Spleen (tissue), 11 donors: ENCODE data around the gene STEAP3. TPM values are rescaled to one million over a fixed set of nuclear protein-coding genes. Genes with fewer than 3 reads are reported as not detected.

Experiments used
- DNase-seq: peaks from one replicate; pipeline ENCODE4 v3.0.0-alpha.2; 2020
- H3K27ac ChIP-seq, 8 donors: fragments of 200-600 bp; sonication (generic) in 7 of 8; 1 replicate in 4 of 8; 2 replicates in 4 of 8; pipeline versions ENCODE4 v1.5.0 to v1.8.0; 2016 to 2021; ENCODE audit warnings: inconsistent platforms in 4 of 8, mild to moderate bottlenecking in 4 of 8, moderate library complexity in 1 of 8
- H3K27me3 ChIP-seq, 7 donors: fragments of 200-600 bp; sonication (generic) in 6 of 7; replicated peaks in 1 of 7; 1 replicate in 4 of 7; 2 replicates in 3 of 7; pipeline versions ENCODE4 v1.5.0 to v1.8.0; 2016 to 2021; ENCODE audit warnings: inconsistent platforms in 3 of 7, mild to moderate bottlenecking in 1 of 7
- H3K36me3 ChIP-seq, 6 donors: fragments of 200-600 bp; sonication (generic) in 5 of 6; 1 replicate in 4 of 6; 2 replicates in 2 of 6; pipeline versions ENCODE4 v1.5.0 to v1.8.0; 2016 to 2021; ENCODE audit warnings: inconsistent platforms in 2 of 6
- H3K4me1 ChIP-seq, 6 donors: fragments of 200-600 bp; sonication (generic) in 5 of 6; 1 replicate in 3 of 6; 2 replicates in 3 of 6; pipeline versions ENCODE4 v1.5.0 to v1.8.0; 2016 to 2021; ENCODE audit warnings: inconsistent platforms in 3 of 6
- H3K4me3 ChIP-seq, 8 donors: fragments of 200-600 bp; sonication (generic) in 7 of 8; 1 replicate in 4 of 8; 2 replicates in 4 of 8; pipeline versions ENCODE4 v1.5.0 to v1.8.0; 2016 to 2021; ENCODE audit warnings: inconsistent platforms in 4 of 8, mild to moderate bottlenecking in 4 of 8, moderate library complexity in 2 of 8
- H3K9me3 ChIP-seq, 8 donors: fragments of 200-600 bp; sonication (generic) in 7 of 8; 1 replicate in 4 of 8; 2 replicates in 4 of 8; pipeline versions ENCODE4 v1.5.0 to v1.8.0; 2016 to 2021; ENCODE audit warnings: inconsistent platforms in 4 of 8
- POLR2A ChIP-seq, 3 donors: fragments of 450-650 bp; IDR thresholded peaks; one replicate each; pipeline ENCODE4 v1.5.1; 2017; ENCODE audit warnings: antibody characterized with exemption in 3 of 3, mild to moderate bottlenecking in 1 of 3
- POLR2AphosphoS5 ChIP-seq, 3 donors: sonication (generic); formaldehyde crosslinking; IDR thresholded peaks; one replicate each; pipeline ENCODE4 v1.5.1; 2017; ENCODE audit warnings: antibody characterized with exemption in 3 of 3
- WGBS, 5 donors: extraction: QIAGEN DNeasy Blood & Tissue Kit in 3 of 5; methylation state at CpG; one replicate each; pipeline versions ENCODE4 v1.1.5 to v1.1.7; 2013 to 2018; 5-methylcytosine and 5-hydroxymethylcytosine counted together
- intact Hi-C: fragments of 100-400 bp; cut with DNase I; formaldehyde crosslinking; loops from one replicate; pipeline ENCODE4 v1.15.0; 2023; ENCODE audit warnings: low total_unique reads
- polyA plus RNA-seq, 3 donors: library from polyadenylated mRNA; stranded (reverse); fragments of 200-250 nt; gene quantifications; one replicate each; pipeline ENCODE4 v1.2.1, GENCODE V29; 2013
- total RNA-seq, 7 donors: library from RNA; depleted of rRNA in 3 of 7; stranded (reverse); fragments of >200 nt in 3 of 7; fragmentation: NEBNext Ultra II Directional in 4 of 7; extraction: Animal tissue kit (Norgen Biotek cat#: 25700) in 4 of 7; gene quantifications; one replicate each; pipeline versions ENCODE4 v1.1.0 to v1.2.1, GENCODE V29; 2016 to 2021
- TF ChIP-seq, protein P1 (sequence below), 11 experiments: fragments of 200-600 bp in 7 of 11; fragments of 450-650 bp in 4 of 11; sonication (generic) in 4 of 11; IDR thresholded peaks in 8 of 11; conservative IDR thresholded peaks in 3 of 11; 1 replicate in 7 of 11; 2 replicates in 4 of 11; pipeline versions ENCODE4 v1.4.0 to v1.8.0; 2016 to 2021; ENCODE audit warnings: antibody characterized with exemption in 11 of 11, inconsistent platforms in 4 of 11, mild to moderate bottlenecking in 1 of 11
- donor health status: healthy with polysubstance abuse.
- donor health status: DM: no; HTN: no; CAD: no; lungs with moderate emphysema.
- donor health status: DM: no; HTN: no; CAD: no.
- donor health status: Bipolar disorder and iron deficiency.
- donor health status: healthy.
- donor health status: DM: no; HTN: no; CAD: no.
- donor health status: DM: yes; HTN: yes; CAD: no.

The STEAP3 gene
- total and polyA plus RNA-seq, 10 donors = 0.26 to 3.6 (median 1.5) TPM

- H3K9me3 ChIP-seq = no peaks in the 10 kb centered on the region
- TF ChIP-seq POLR2AphosphoS5 (IDR thresholded peaks at IDR 0.05) (no peak), POLR2A (IDR thresholded peaks at IDR 0.05) (no peak)
- TF ChIP-seq, protein P1, sequence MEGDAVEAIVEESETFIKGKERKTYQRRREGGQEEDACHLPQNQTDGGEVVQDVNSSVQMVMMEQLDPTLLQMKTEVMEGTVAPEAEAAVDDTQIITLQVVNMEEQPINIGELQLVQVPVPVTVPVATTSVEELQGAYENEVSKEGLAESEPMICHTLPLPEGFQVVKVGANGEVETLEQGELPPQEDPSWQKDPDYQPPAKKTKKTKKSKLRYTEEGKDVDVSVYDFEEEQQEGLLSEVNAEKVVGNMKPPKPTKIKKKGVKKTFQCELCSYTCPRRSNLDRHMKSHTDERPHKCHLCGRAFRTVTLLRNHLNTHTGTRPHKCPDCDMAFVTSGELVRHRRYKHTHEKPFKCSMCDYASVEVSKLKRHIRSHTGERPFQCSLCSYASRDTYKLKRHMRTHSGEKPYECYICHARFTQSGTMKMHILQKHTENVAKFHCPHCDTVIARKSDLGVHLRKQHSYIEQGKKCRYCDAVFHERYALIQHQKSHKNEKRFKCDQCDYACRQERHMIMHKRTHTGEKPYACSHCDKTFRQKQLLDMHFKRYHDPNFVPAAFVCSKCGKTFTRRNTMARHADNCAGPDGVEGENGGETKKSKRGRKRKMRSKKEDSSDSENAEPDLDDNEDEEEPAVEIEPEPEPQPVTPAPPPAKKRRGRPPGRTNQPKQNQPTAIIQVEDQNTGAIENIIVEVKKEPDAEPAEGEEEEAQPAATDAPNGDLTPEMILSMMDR (IDR thresholded peaks at IDR 0.05 in 8 of 11, conservative IDR thresholded peaks at IDR 0.05 in 3 of 11) = no peak
- intact Hi-C loops = no loop called here
- DNase-seq = no peak
- H3K36me3 ChIP-seq = no peaks in the 10 kb centered on the region
- H3K27me3 ChIP-seq = no peaks in the 10 kb centered on the region
- WGBS, 5 donors = 73 to 94% (median 86%) methylated on average over 7 of the region's 7 CpGs
- H3K4me1 ChIP-seq = peaks cover 0 to 7% (median 0%) of the 10 kb centered on the region in 6 donors
- no peak overlapping the region for H3K4me3 ChIP-seq
- no peak overlapping the region for H3K27ac ChIP-seq
Observed at GRCh38 chr2:119179991-119180390, 43.6 kb upstream of the STEAP3 start.

GRCh38 chr2:119180892-119181291 lies 42.7 kb upstream of the STEAP3 start:
- TF ChIP-seq POLR2AphosphoS5 (IDR thresholded peaks at IDR 0.05) = peak in 1 of 3 donors; percentile 36
- TF ChIP-seq POLR2A (IDR thresholded peaks at IDR 0.05) = no peak
- 65 to 88% (median 68%) methylated on average over 5 of the region's 5 CpGs for WGBS, 5 donors
- intact Hi-C loops = no loop called here

DNA sequence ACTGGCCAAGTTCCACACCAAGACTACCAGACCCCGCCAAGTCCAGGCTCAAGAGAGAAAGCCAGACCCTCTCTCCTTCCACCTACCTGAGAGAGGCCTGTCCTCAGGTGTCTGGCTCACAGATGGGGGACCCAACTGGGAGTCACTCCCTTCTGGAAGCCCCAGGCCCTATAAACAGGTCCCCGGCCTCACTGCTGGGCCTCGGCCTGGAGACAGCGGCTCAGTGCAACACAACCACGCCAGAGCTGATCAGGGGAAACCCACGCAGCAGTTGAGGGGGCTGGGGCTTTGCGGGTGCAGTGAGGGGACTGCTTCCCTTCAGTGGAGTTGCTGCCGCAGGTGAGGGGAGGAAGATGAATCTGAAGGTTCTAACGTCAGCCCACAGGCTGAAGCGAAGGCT lies 42.2 kb upstream of the STEAP3 start:
- TF ChIP-seq POLR2AphosphoS5 (IDR thresholded peaks at IDR 0.05) = no peak
- TF ChIP-seq, protein P1 (IDR thresholded peaks at IDR 0.05 in 8 of 11, conservative IDR thresholded peaks at IDR 0.05 in 3 of 11) = no peak
- TF ChIP-seq POLR2A (IDR thresholded peaks at IDR 0.05) = no peak
- 85 to 92% (median 86%) methylated on average over 10 of the region's 10 CpGs for WGBS, 5 donors
- no peak for DNase-seq

More at GRCh38 chr2:119180892-119181291, 42.7 kb upstream of the STEAP3 start:
- Histone ChIP-seq H3K36me3 (no peaks in the 10 kb centered on the region), H3K27me3 (no peaks in the 10 kb centered on the region), H3K4me3 (no peak overlapping the region), H3K4me1 (peaks cover 0 to 7% (median 0%) of the 10 kb centered on the region in 6 donors), H3K27ac (no peak overlapping the region), H3K9me3 (no peaks in the 10 kb centered on the region)
- peak; percentile 76 for DNase-seq

GRCh38 chr2:119181791-119182445 lies 41.7 kb upstream of the STEAP3 start:
- 76 to 90% (median 88%) methylated on average over 9 to 13 of the region's 13 CpGs for WGBS, 5 donors
- Histone ChIP-seq H3K4me3 (no peak overlapping the region), H3K27ac (no peak overlapping the region), H3K4me1 (peaks cover 0 to 7% (median 0%) of the 10 kb centered on the region in 6 donors), H3K27me3 (no peaks in the 10 kb centered on the region), H3K9me3 (no peaks in the 10 kb centered on the region), H3K36me3 (no peaks in the 10 kb centered on the region)
- intact Hi-C loops = no loop called here
- DNase-seq = no peak
- no peak for TF ChIP-seq POLR2AphosphoS5 (IDR thresholded peaks at IDR 0.05)
- TF ChIP-seq, protein P1 (IDR thresholded peaks at IDR 0.05 in 8 of 11, conservative IDR thresholded peaks at IDR 0.05 in 3 of 11) = no peak
- TF ChIP-seq POLR2A (IDR thresholded peaks at IDR 0.05) = no peak

More for the DNA sequence above, 42.2 kb upstream of the STEAP3 start:
- no peak overlapping the region for H3K4me3 ChIP-seq
- no peak overlapping the region for H3K27ac ChIP-seq
- H3K9me3 ChIP-seq = no peaks in the 10 kb centered on the region
- no peaks in the 10 kb centered on the region for H3K27me3 ChIP-seq
- peaks cover 0 to 7% (median 0%) of the 10 kb centered on the region in 6 donors for H3K4me1 ChIP-seq
- intact Hi-C loops = no loop called here
- H3K36me3 ChIP-seq = no peaks in the 10 kb centered on the region
